PC-3 (cell line): ENCODE measurements around the gene FKBP2.

Experiments used
- EZH2 ChIP-seq: fragments of 300-600 bp; sonication (generic); IDR thresholded peaks from one replicate; pipeline ENCODE4 v1.6.1; 2017; ENCODE audit warnings: antibody characterized with exemption, mild to moderate bottlenecking, low read length; ENCODE audit not compliant: unreplicated experiment
- EZH2phosphoT487 ChIP-seq: fragments of 300-600 bp; sonication (generic); IDR thresholded peaks from 2 replicates; pipeline ENCODE4 v1.6.1; 2018; ENCODE audit warnings: mild to moderate bottlenecking, antibody characterized with exemption, low read length, borderline replicate concordance
- TF ChIP-seq, protein P1 (sequence below): fragments of 300-600 bp; sonication (generic); conservative IDR thresholded peaks from 2 replicates; pipeline ENCODE4 v1.5.1; 2017; ENCODE audit warnings: antibody characterized with exemption, low read depth, mild to moderate bottlenecking, low read length

DNA sequence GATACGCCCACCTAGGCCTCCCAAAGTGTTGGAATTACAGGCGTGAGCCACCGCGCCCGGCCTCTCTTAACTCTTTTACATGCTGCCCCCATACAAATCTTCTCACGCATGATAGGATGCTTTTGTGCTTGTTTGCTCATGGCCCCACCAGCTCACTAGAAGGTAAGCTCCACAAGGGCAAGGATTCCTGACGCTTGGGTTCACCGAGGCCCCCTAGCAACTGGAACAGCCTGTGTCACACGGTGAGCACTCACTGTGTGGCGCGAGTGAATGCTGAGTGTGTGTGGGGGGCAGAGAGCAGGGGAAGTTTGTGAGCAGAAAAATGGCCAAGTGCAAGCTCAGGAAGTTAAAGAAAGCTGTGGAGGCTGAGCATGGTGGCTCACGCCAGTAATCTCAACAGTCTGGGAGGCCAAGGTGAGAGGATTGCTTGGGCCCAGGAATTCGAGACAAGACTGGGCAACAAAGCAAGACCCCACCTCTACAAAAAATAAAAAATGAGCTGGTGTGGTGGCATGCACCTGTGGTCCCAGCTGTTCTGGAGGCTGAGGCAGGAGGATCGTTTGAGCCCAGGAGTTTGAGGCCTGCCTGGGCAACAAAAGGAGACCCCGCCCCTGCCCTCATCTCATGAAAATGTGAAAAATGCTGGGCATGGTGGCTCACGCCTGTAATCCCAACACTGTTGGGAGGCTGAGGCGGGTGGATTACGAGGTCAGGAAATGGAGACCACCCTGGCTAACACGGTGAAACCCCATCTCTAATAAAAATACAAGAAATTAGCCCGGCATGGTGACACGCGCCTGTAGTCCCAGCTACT lies 41.3 kb downstream of the FKBP2 start:
- TF ChIP-seq EZH2 (no peak), EZH2phosphoT487 (no peak)
- TF ChIP-seq, protein P1, sequence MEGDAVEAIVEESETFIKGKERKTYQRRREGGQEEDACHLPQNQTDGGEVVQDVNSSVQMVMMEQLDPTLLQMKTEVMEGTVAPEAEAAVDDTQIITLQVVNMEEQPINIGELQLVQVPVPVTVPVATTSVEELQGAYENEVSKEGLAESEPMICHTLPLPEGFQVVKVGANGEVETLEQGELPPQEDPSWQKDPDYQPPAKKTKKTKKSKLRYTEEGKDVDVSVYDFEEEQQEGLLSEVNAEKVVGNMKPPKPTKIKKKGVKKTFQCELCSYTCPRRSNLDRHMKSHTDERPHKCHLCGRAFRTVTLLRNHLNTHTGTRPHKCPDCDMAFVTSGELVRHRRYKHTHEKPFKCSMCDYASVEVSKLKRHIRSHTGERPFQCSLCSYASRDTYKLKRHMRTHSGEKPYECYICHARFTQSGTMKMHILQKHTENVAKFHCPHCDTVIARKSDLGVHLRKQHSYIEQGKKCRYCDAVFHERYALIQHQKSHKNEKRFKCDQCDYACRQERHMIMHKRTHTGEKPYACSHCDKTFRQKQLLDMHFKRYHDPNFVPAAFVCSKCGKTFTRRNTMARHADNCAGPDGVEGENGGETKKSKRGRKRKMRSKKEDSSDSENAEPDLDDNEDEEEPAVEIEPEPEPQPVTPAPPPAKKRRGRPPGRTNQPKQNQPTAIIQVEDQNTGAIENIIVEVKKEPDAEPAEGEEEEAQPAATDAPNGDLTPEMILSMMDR, result no peak
